ENCODE measurements around the gene MAP2K6.

MAP2K6 gene

GRCh38 chr17:69434164-69434579 lies 19.7 kb downstream of the MAP2K6 start:
- H3K36me3 ChIP-seq (ENCODE audit: control insufficient read depth, insufficient read depth, low read length), result no peaks in the 10 kb centered on the region
- DNase-seq (ENCODE audit: extremely low read depth, insufficient read length), result no peak
- no peaks in the 10 kb centered on the region for H3K27me3 ChIP-seq (replicated peaks; ENCODE audit: control insufficient read depth, insufficient read depth, low read length)
- no peak for TF ChIP-seq CTCF (IDR thresholded peaks at IDR 0.05; ENCODE audit: insufficient read depth, low read length, poor library complexity, severe bottlenecking)
- no peak overlapping the region for H3K4me3 ChIP-seq (replicated peaks; ENCODE audit: low read depth, low read length)

GRCh38 chr17:69435971-69436696 lies 21.6 kb downstream of the MAP2K6 start:
- Histone ChIP-seq H3K27me3 (replicated peaks; ENCODE audit: control insufficient read depth, insufficient read depth, low read length) (no peaks in the 10 kb centered on the region), H3K4me3 (replicated peaks; ENCODE audit: low read depth, low read length) (no peak overlapping the region), H3K36me3 (ENCODE audit: control insufficient read depth, insufficient read depth, low read length) (no peaks in the 10 kb centered on the region)
- no peak for TF ChIP-seq CTCF (IDR thresholded peaks at IDR 0.05; ENCODE audit: insufficient read depth, low read length, poor library complexity, severe bottlenecking)
- no peak for DNase-seq (ENCODE audit: extremely low read depth, insufficient read length)

- no peak for TF ChIP-seq CTCF (IDR thresholded peaks at IDR 0.05; ENCODE audit: insufficient read depth, low read length, poor library complexity, severe bottlenecking)
- no peaks in the 10 kb centered on the region for H3K27me3 ChIP-seq (replicated peaks; ENCODE audit: control insufficient read depth, insufficient read depth, low read length)
- no peaks in the 10 kb centered on the region for H3K36me3 ChIP-seq (ENCODE audit: control insufficient read depth, insufficient read depth, low read length)
- DNase-seq (ENCODE audit: extremely low read depth, insufficient read length), result no peak
- no peak overlapping the region for H3K4me3 ChIP-seq (replicated peaks; ENCODE audit: low read depth, low read length)
These were observed 23.0 kb downstream of the MAP2K6 start for GRCh38 chr17:69437475-69437874.

GRCh38 chr17:69438776-69439175 lies 24.3 kb downstream of the MAP2K6 start:
- Histone ChIP-seq H3K36me3 (ENCODE audit: control insufficient read depth, insufficient read depth, low read length) (no peaks in the 10 kb centered on the region), H3K27me3 (replicated peaks; ENCODE audit: control insufficient read depth, insufficient read depth, low read length) (no peaks in the 10 kb centered on the region), H3K4me3 (replicated peaks; ENCODE audit: low read depth, low read length) (no peak overlapping the region)
- no peak for DNase-seq (ENCODE audit: extremely low read depth, insufficient read length)
- TF ChIP-seq CTCF (IDR thresholded peaks at IDR 0.05; ENCODE audit: insufficient read depth, low read length, poor library complexity, severe bottlenecking), result no peak

GRCh38 chr17:69441179-69441578 lies 26.7 kb downstream of the MAP2K6 start:
- Histone ChIP-seq H3K27me3 (replicated peaks; ENCODE audit: control insufficient read depth, insufficient read depth, low read length) (no peaks in the 10 kb centered on the region), H3K36me3 (ENCODE audit: control insufficient read depth, insufficient read depth, low read length) (no peaks in the 10 kb centered on the region), H3K4me3 (replicated peaks; ENCODE audit: low read depth, low read length) (no peak overlapping the region)
- TF ChIP-seq CTCF (IDR thresholded peaks at IDR 0.05; ENCODE audit: insufficient read depth, low read length, poor library complexity, severe bottlenecking), result no peak
- DNase-seq (ENCODE audit: extremely low read depth, insufficient read length), result no peak

GRCh38 chr17:69443138-69443537 lies 28.6 kb downstream of the MAP2K6 start:
- no peak for DNase-seq (ENCODE audit: extremely low read depth, insufficient read length)
- Histone ChIP-seq H3K36me3 (ENCODE audit: control insufficient read depth, insufficient read depth, low read length) (no peaks in the 10 kb centered on the region), H3K4me3 (replicated peaks; ENCODE audit: low read depth, low read length) (no peak overlapping the region), H3K27me3 (replicated peaks; ENCODE audit: control insufficient read depth, insufficient read depth, low read length) (no peaks in the 10 kb centered on the region)
- TF ChIP-seq CTCF (IDR thresholded peaks at IDR 0.05; ENCODE audit: insufficient read depth, low read length, poor library complexity, severe bottlenecking), result no peak

All from GM06990 (cell line).